Measurements from ENCODE around the gene SEMG1. TPM values are rescaled to one million over a fixed set of nuclear protein-coding genes. Genes with fewer than 3 reads are reported as not detected.

SEMG1 gene
- total and polyA plus RNA-seq, 7 donors, result 0.26 TPM; not detected in 6

DNA sequence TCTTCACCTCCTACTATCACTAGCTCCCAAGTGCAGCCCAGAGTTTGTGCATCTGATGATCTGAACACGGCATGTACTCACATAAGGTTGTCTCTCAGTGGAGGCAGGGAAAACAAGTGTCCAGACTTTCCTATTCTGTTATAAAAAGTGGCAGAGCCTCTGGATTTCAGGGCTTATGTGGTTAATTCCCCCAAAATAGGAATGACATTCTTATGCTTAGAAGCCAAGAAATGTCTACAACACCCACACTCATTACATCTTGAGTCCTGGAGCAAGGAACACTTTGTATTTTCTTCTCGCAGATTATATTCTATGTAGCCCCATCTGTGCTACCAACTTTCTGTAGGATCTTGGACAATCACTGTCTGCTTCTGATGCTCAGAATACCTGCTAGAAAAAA is 13.5 kb upstream of the SEMG1 start:
- peaks cover 0 to 2% (median 0%) of the 10 kb centered on the region in 4 donors for H3K9me3 ChIP-seq
- WGBS, 2 donors, result 95 to 97% methylated on average over 2 of the region's 2 CpGs
- H3K4me3 ChIP-seq, result no peak overlapping the region
- no peak overlapping the region for H3K27ac ChIP-seq
- no peaks in the 10 kb centered on the region for H3K4me1 ChIP-seq
- H3K27me3 ChIP-seq, result no peaks in the 10 kb centered on the region
- intact Hi-C loops (cut with DNase I), result no loop called here
- no peak for TF ChIP-seq EP300 (IDR thresholded peaks at IDR 0.05)
- no peak for TF ChIP-seq CTCF (IDR thresholded peaks at IDR 0.05)
- no peak for TF ChIP-seq POLR2A (IDR thresholded peaks at IDR 0.05)
- no peak for TF ChIP-seq POLR2AphosphoS5 (IDR thresholded peaks at IDR 0.05)
- DNase-seq, result no peak
- H3K36me3 ChIP-seq, result no peaks in the 10 kb centered on the region

DNA sequence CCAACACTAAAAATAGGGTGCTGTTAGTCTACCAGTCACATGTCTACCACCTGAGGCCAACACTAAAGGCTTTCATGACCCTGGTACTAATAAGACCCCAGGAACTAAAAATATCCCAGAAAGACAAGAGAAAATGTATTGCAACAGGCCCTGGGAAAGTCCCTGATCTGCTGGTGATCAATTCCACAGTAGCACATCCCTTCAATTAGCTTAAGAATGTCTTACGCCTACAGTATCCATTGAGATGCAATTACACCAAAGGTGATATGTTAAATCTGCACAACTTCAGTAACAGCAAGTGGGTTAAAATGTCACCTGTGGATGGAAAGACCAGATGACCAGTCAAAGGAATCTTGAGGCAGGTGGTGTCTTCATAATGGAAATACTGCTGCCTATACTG is 3.1 kb downstream of the SEMG1 start:
- 98 to 100% methylated on average over 1 of the region's 1 CpG for WGBS, 2 donors
- no peak for TF ChIP-seq EP300 (IDR thresholded peaks at IDR 0.05)
- TF ChIP-seq POLR2A (IDR thresholded peaks at IDR 0.05), result no peak
- TF ChIP-seq CTCF (IDR thresholded peaks at IDR 0.05), result no peak
- TF ChIP-seq POLR2AphosphoS5 (IDR thresholded peaks at IDR 0.05), result no peak

GRCh38 chr20:45211569-45212474 is 5.0 kb downstream of the SEMG1 start:
- DNase-seq, result no peak
- Histone ChIP-seq H3K36me3 (no peaks in the 10 kb centered on the region), H3K4me1 (no peaks in the 10 kb centered on the region), H3K4me3 (no peak overlapping the region), H3K9me3 (no peaks in the 10 kb centered on the region), H3K27me3 (peaks cover 0 to 4% (median 0%) of the 10 kb centered on the region in 3 donors), H3K27ac (no peak overlapping the region)
- intact Hi-C loops (cut with DNase I), result no loop called here
- TF ChIP-seq POLR2AphosphoS5 (IDR thresholded peaks at IDR 0.05), result no peak

More for the DNA sequence above, 3.1 kb downstream of the SEMG1 start:
- no peak for DNase-seq
- no peak overlapping the region for H3K27ac ChIP-seq
- H3K4me1 ChIP-seq, result no peaks in the 10 kb centered on the region
- peaks cover 0 to 4% (median 0%) of the 10 kb centered on the region in 3 donors for H3K27me3 ChIP-seq
- intact Hi-C loops (cut with DNase I), result no loop called here
- no peaks in the 10 kb centered on the region for H3K9me3 ChIP-seq
- no peaks in the 10 kb centered on the region for H3K36me3 ChIP-seq
- no peak overlapping the region for H3K4me3 ChIP-seq

DNA sequence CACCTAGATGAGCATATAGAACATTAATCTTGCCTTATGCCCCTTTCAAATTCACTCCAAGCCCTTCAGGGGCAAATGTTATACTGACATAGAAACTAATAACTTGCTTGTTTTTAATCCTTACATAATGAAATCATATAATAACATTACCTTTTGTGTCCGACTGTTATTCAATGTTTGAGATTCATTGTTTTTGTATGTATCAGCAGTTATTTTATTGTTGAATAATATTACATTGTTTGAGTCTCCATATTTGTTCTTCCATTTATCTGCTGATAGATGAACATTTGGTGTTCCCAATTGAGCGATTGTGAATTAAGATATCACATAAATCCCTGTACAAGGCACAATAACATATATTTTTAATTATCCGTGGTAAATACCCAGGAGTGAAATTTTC is 6.0 kb downstream of the SEMG1 start:
- Histone ChIP-seq H3K9me3 (no peaks in the 10 kb centered on the region), H3K27ac (no peak overlapping the region), H3K36me3 (no peaks in the 10 kb centered on the region), H3K4me1 (no peaks in the 10 kb centered on the region), H3K4me3 (no peak overlapping the region), H3K27me3 (peaks cover 0 to 4% (median 0%) of the 10 kb centered on the region in 3 donors)
- intact Hi-C loops (cut with DNase I), result no loop called here
- no peak for DNase-seq
- no peak for TF ChIP-seq POLR2A (IDR thresholded peaks at IDR 0.05)
- no peak for TF ChIP-seq CTCF (IDR thresholded peaks at IDR 0.05)
- TF ChIP-seq EP300 (IDR thresholded peaks at IDR 0.05), result no peak
- TF ChIP-seq POLR2AphosphoS5 (IDR thresholded peaks at IDR 0.05), result no peak
- WGBS, 2 donors, result 91 to 92% methylated on average over 3 of the region's 3 CpGs

DNA sequence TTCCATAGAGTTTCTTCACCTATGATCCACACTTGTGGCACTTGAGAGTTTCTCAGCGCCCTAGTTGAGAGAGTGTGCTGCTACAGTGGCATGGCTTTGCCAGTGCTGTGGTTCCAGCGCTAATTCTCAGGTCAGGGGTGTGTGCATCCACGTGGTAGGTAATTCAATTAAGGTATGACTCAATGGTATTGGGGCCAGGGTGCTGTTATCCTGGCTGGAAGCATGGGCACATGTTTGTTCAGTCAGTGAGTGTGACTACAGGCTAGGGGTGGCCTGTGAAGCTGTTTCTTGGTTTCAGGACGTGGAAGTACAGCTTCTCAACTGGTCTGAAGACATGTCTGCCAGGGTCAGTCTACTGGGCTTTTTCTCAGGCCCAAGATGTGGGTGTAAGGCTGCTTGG is 11.3 kb downstream of the SEMG1 start:
- Histone ChIP-seq H3K9me3 (no peaks in the 10 kb centered on the region), H3K4me1 (no peaks in the 10 kb centered on the region), H3K4me3 (no peak overlapping the region), H3K36me3 (no peaks in the 10 kb centered on the region), H3K27ac (no peak overlapping the region), H3K27me3 (peaks cover 0 to 4% (median 0%) of the 10 kb centered on the region in 3 donors)
- TF ChIP-seq EP300 (IDR thresholded peaks at IDR 0.05) (no peak), POLR2A (IDR thresholded peaks at IDR 0.05) (no peak), CTCF (IDR thresholded peaks at IDR 0.05) (no peak), POLR2AphosphoS5 (IDR thresholded peaks at IDR 0.05) (no peak)
- intact Hi-C loops (cut with DNase I), result no loop called here
- whole genome bisulfite sequencing, 2 donors, result 73 to 79% methylated on average over 4 of the region's 4 CpGs
- DNase-seq, result no peak

Measured in sigmoid colon (tissue), 7 donors.